WTC11 (cell line): ENCODE measurements around the gene IQCE. TPM values are rescaled to one million over a fixed set of nuclear protein-coding genes. Genes with fewer than 3 reads are reported as not detected.

Experiments
- ATAC-seq: fragments of 200-7000 bp; cut with Tn5 transposase; 2 replicates; pipeline ENCODE4 v1.10.0; 2021; ENCODE audit warnings: mild to moderate bottlenecking, moderate library complexity
- CTCF ChIA-PET: fragments of 300-600 bp; sonication (Branson Sonifier 250); formaldehyde crosslinking; loops from one replicate; lab custom pipeline; 2021; ENCODE audit warnings: antibody characterized with exemption; lab: Charles Lee
- POLR2A ChIA-PET: fragments of 350-600 bp; sonication (Branson Sonifier 250); formaldehyde crosslinking; loops from one replicate; lab custom pipeline; 2021; ENCODE audit warnings: antibody characterized with exemption; lab: Charles Lee
- DNase-seq: peaks from one replicate; pipeline ENCODE4 v3.0.0; 2021; ENCODE audit warnings: low spot score
- H3K27ac Mint-ChIP-seq: 2 replicates; pipeline ENCODE4 v1.8.0; 2021; ENCODE audit warnings: mixed read lengths
- H3K27me3 Mint-ChIP-seq: 2 replicates; pipeline ENCODE4 v1.8.0; 2021; ENCODE audit warnings: low read depth, mild to moderate bottlenecking, moderate library complexity, mixed read lengths
- H3K36me3 Mint-ChIP-seq: 2 replicates; pipeline ENCODE4 v1.8.0; 2021; ENCODE audit warnings: mixed read lengths
- H3K4me1 Mint-ChIP-seq: 2 replicates; pipeline ENCODE4 v1.8.0; 2022; ENCODE audit warnings: mixed read lengths
- H3K4me3 Mint-ChIP-seq: 2 replicates; pipeline ENCODE4 v1.8.0; 2021; ENCODE audit warnings: mild to moderate bottlenecking, moderate library complexity, mixed read lengths
- H3K9me3 Mint-ChIP-seq: 2 replicates; pipeline ENCODE4 v1.8.0; 2021; ENCODE audit warnings: mixed read lengths
- GTF2I ChIP-seq: fragments of 250-450 bp; sonication (Bioruptor Pico); conservative IDR thresholded peaks from 2 replicates; pipeline ENCODE4 v1.4.0; 2021; ENCODE audit warnings: mild to moderate bottlenecking
- HMGA2 ChIP-seq: fragments of 250-450 bp; sonication (Bioruptor Pico); IDR thresholded peaks from 2 replicates; pipeline ENCODE4 v1.4.0; 2021; ENCODE audit warnings: mild to moderate bottlenecking, moderate library complexity
- IRF2 ChIP-seq: sonication (generic); formaldehyde crosslinking; IDR thresholded peaks from 2 replicates; pipeline ENCODE4 v1.8.0; 2022; ENCODE audit warnings: low read depth, missing genetic modification reagents, borderline replicate concordance
- MAX ChIP-seq: sonication (generic); formaldehyde crosslinking; IDR thresholded peaks from 2 replicates; pipeline ENCODE4 v1.8.0; 2022; ENCODE audit warnings: mild to moderate bottlenecking, missing genetic modification reagents
- OVOL2 ChIP-seq: fragments of 250-450 bp; sonication (Bioruptor Pico); IDR thresholded peaks from 2 replicates; pipeline ENCODE4 v1.9.0; 2021; ENCODE audit warnings: mild to moderate bottlenecking, borderline replicate concordance
- PRDM15 ChIP-seq: sonication (generic); formaldehyde crosslinking; IDR thresholded peaks from 2 replicates; pipeline ENCODE4 v1.8.0; 2022; ENCODE audit warnings: missing genetic modification reagents
- RORB ChIP-seq: fragments of 250-450 bp; sonication (Bioruptor Pico); IDR thresholded peaks from 2 replicates; pipeline ENCODE4 v1.9.0; 2021; ENCODE audit warnings: mild to moderate bottlenecking
- SOX15 ChIP-seq: fragments of 250-450 bp; sonication (Bioruptor Pico); IDR thresholded peaks from 2 replicates; pipeline ENCODE4 v1.9.0; 2021; ENCODE audit warnings: mild to moderate bottlenecking
- ZNF121 ChIP-seq: sonication (generic); formaldehyde crosslinking; IDR thresholded peaks from 2 replicates; pipeline ENCODE4 v1.8.0; 2023; ENCODE audit warnings: missing genetic modification reagents
- ZNF219 ChIP-seq: sonication (generic); formaldehyde crosslinking; IDR thresholded peaks from 2 replicates; pipeline ENCODE4 v1.8.0; 2023; ENCODE audit warnings: missing genetic modification reagents, mild to moderate bottlenecking, borderline replicate concordance
- ZNF263 ChIP-seq: sonication (generic); formaldehyde crosslinking; IDR thresholded peaks from 2 replicates; pipeline ENCODE4 v1.8.1; 2022; ENCODE audit warnings: low read depth, mild to moderate bottlenecking, moderate library complexity, missing genetic modification reagents
- ZNF317 ChIP-seq: sonication (generic); formaldehyde crosslinking; IDR thresholded peaks from 2 replicates; pipeline ENCODE4 v1.8.1; 2023; ENCODE audit warnings: low read depth, mild to moderate bottlenecking, moderate library complexity, missing genetic modification reagents, borderline replicate concordance
- ZNF425 ChIP-seq: fragments of 250-450 bp; sonication (Bioruptor Pico); conservative IDR thresholded peaks from 2 replicates; pipeline ENCODE4 v1.9.0; 2021; ENCODE audit warnings: mild to moderate bottlenecking
- ZNF671 ChIP-seq: fragments of 250-450 bp; sonication (Bioruptor Pico); IDR thresholded peaks from 2 replicates; pipeline ENCODE4 v1.8.0; 2021; ENCODE audit warnings: mild to moderate bottlenecking
- total RNA-seq: library from RNA; stranded (reverse); gene quantifications from 3 replicates; pipeline ENCODE4 v1.2.3, GENCODE V29; 2021
- TF ChIP-seq, protein P1 (sequence below): sonication (generic); formaldehyde crosslinking; IDR thresholded peaks from 2 replicates; pipeline ENCODE4 v1.8.0; 2023; ENCODE audit warnings: missing genetic modification reagents, mild to moderate bottlenecking, borderline replicate concordance
- TF ChIP-seq, protein P2 (sequence below): sonication (generic); formaldehyde crosslinking; IDR thresholded peaks from 2 replicates; pipeline ENCODE4 v1.8.1; 2023; ENCODE audit warnings: mild to moderate bottlenecking, missing genetic modification reagents, moderate library complexity
- TF ChIP-seq, protein P3 (sequence below): sonication (generic); formaldehyde crosslinking; IDR thresholded peaks from 2 replicates; pipeline ENCODE4 v1.8.1; 2023; ENCODE audit warnings: mild to moderate bottlenecking, missing genetic modification reagents, moderate library complexity
- TF ChIP-seq, protein P4 (sequence below): sonication (generic); formaldehyde crosslinking; IDR thresholded peaks from 2 replicates; pipeline ENCODE4 v1.8.1; 2022; ENCODE audit warnings: missing genetic modification reagents, borderline replicate concordance

Gene IQCE
- total RNA-seq, 1 experiment from 2014 or later, result 4.4 TPM

DNA sequence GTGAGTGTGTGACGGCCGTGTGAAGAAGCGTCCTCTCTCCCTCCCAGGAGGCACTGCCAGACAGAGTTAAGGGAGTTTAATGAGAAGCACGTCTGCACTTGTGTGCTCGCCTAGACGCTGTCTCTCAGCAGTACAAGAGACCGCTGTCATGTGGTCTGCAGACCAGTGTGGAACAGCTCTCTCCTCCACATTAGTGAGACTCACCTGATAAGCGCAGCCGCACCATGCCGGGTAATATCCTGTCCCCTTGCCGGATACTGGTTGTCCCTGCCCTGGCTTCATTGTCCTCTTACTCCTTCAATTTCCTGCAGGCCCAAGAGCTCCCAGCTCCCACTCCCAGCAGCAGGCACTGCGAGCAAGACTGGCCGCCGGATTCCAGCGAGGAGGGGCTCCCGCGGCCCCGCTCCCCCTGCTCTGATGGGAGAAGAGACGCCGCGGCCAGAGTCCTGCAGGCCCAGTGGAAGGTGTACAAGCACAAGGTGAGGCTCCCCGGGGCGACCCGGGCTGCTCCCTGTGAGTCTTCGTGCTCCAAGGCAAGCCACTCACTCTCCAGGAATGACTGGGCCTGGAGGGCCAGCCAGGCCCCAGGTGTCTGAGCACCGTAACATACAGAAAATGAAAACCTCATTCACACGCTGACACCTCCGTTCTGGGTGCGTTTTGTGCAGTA is 39.5 kb downstream of the IQCE start:
- no peak for TF ChIP-seq RORB
- H3K4me3 Mint-ChIP-seq, result no peak overlapping the region
- ATAC-seq, result no peak
- H3K27me3 Mint-ChIP-seq, result no peaks in the 10 kb centered on the region
- H3K9me3 Mint-ChIP-seq, result no peaks in the 10 kb centered on the region
- H3K36me3 Mint-ChIP-seq, result no peaks in the 10 kb centered on the region
- no peaks in the 10 kb centered on the region; the same call in 1 of the 2 replicates for H3K4me1 Mint-ChIP-seq
- ChIA-PET CTCF (interaction anchor here (3.9 kb wide), 1 partner anchor 10 kb away, joined by 14 read pairs; no protein-coding TSS in a partner anchor), POLR2A (no interaction called here)
- peak overlapping the region; percentile 68 for H3K27ac Mint-ChIP-seq
- no peak for DNase-seq

GRCh38 chr7:2601065-2601464 is 42.3 kb downstream of the IQCE start:
- H3K27ac Mint-ChIP-seq, result no peak overlapping the region
- no peaks in the 10 kb centered on the region for H3K27me3 Mint-ChIP-seq
- ChIA-PET POLR2A (interaction anchor here (1.0 kb wide), 1 partner anchor 53 kb away, joined by 3 read pairs; no protein-coding TSS in a partner anchor), CTCF (interaction anchor here (0.6 to 1.5 kb wide), 6 partner anchors 8 to 150 kb away, joined by 3 to 6 read pairs (median 3); no protein-coding TSS in a partner anchor)
- no peaks in the 10 kb centered on the region for H3K9me3 Mint-ChIP-seq
- no peak overlapping the region for H3K4me3 Mint-ChIP-seq
- H3K36me3 Mint-ChIP-seq, result no peaks in the 10 kb centered on the region
- H3K4me1 Mint-ChIP-seq, result no peaks in the 10 kb centered on the region; the same call in 1 of the 2 replicates
- DNase-seq, result peak; percentile 57
- ATAC-seq, result peak; percentile 73
- TF ChIP-seq, protein P1, sequence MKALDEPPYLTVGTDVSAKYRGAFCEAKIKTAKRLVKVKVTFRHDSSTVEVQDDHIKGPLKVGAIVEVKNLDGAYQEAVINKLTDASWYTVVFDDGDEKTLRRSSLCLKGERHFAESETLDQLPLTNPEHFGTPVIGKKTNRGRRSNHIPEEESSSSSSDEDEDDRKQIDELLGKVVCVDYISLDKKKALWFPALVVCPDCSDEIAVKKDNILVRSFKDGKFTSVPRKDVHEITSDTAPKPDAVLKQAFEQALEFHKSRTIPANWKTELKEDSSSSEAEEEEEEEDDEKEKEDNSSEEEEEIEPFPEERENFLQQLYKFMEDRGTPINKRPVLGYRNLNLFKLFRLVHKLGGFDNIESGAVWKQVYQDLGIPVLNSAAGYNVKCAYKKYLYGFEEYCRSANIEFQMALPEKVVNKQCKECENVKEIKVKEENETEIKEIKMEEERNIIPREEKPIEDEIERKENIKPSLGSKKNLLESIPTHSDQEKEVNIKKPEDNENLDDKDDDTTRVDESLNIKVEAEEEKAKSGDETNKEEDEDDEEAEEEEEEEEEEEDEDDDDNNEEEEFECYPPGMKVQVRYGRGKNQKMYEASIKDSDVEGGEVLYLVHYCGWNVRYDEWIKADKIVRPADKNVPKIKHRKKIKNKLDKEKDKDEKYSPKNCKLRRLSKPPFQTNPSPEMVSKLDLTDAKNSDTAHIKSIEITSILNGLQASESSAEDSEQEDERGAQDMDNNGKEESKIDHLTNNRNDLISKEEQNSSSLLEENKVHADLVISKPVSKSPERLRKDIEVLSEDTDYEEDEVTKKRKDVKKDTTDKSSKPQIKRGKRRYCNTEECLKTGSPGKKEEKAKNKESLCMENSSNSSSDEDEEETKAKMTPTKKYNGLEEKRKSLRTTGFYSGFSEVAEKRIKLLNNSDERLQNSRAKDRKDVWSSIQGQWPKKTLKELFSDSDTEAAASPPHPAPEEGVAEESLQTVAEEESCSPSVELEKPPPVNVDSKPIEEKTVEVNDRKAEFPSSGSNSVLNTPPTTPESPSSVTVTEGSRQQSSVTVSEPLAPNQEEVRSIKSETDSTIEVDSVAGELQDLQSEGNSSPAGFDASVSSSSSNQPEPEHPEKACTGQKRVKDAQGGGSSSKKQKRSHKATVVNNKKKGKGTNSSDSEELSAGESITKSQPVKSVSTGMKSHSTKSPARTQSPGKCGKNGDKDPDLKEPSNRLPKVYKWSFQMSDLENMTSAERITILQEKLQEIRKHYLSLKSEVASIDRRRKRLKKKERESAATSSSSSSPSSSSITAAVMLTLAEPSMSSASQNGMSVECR (CRISPR knock-in tag), result no peak
- TF ChIP-seq ZNF425 (CRISPR knock-in tag) (no peak), IRF2 (CRISPR knock-in tag) (no peak), SOX15 (CRISPR knock-in tag) (no peak), ZNF263 (no peak), ZNF219 (CRISPR knock-in tag) (no peak), PRDM15 (CRISPR knock-in tag) (no peak), ZNF121 (no peak), OVOL2 (CRISPR knock-in tag) (no peak), ZNF317 (no peak), GTF2I (CRISPR knock-in tag) (no peak), HMGA2 (CRISPR knock-in tag) (no peak), MAX (CRISPR knock-in tag) (peak; percentile 70; the same call in 1 of the 2 replicates), ZNF671 (CRISPR knock-in tag) (no peak)
- TF ChIP-seq, protein P2, sequence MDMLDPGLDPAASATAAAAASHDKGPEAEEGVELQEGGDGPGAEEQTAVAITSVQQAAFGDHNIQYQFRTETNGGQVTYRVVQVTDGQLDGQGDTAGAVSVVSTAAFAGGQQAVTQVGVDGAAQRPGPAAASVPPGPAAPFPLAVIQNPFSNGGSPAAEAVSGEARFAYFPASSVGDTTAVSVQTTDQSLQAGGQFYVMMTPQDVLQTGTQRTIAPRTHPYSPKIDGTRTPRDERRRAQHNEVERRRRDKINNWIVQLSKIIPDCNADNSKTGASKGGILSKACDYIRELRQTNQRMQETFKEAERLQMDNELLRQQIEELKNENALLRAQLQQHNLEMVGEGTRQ, result peak; percentile 30
- TF ChIP-seq, protein P3, sequence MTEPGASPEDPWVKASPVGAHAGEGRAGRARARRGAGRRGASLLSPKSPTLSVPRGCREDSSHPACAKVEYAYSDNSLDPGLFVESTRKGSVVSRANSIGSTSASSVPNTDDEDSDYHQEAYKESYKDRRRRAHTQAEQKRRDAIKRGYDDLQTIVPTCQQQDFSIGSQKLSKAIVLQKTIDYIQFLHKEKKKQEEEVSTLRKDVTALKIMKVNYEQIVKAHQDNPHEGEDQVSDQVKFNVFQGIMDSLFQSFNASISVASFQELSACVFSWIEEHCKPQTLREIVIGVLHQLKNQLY (CRISPR knock-in tag), result no peak
- TF ChIP-seq, protein P4, sequence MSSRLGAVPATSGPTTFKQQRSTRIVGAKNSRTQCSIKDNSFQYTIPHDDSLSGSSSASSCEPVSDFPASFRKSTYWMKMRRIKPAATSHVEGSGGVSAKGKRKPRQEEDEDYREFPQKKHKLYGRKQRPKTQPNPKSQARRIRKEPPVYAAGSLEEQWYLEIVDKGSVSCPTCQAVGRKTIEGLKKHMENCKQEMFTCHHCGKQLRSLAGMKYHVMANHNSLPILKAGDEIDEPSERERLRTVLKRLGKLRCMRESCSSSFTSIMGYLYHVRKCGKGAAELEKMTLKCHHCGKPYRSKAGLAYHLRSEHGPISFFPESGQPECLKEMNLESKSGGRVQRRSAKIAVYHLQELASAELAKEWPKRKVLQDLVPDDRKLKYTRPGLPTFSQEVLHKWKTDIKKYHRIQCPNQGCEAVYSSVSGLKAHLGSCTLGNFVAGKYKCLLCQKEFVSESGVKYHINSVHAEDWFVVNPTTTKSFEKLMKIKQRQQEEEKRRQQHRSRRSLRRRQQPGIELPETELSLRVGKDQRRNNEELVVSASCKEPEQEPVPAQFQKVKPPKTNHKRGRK (CRISPR knock-in tag), result no peak
